GM19438 (cell line): Measurements from ENCODE around the gene VPS13D.
"Not testable (repeated sequence)": the region's sequence is repeated elsewhere in the genome, so short reads cannot be mapped to it uniquely, and the experiment has no call there.

Experiments
- ATAC-seq: cut with Tn5 transposase; IDR thresholded peaks from one replicate; pipeline ENCODE4 v1.9.1; 2021; ENCODE audit warnings: low read depth; ENCODE audit not compliant: unreplicated experiment

VPS13D gene

DNA sequence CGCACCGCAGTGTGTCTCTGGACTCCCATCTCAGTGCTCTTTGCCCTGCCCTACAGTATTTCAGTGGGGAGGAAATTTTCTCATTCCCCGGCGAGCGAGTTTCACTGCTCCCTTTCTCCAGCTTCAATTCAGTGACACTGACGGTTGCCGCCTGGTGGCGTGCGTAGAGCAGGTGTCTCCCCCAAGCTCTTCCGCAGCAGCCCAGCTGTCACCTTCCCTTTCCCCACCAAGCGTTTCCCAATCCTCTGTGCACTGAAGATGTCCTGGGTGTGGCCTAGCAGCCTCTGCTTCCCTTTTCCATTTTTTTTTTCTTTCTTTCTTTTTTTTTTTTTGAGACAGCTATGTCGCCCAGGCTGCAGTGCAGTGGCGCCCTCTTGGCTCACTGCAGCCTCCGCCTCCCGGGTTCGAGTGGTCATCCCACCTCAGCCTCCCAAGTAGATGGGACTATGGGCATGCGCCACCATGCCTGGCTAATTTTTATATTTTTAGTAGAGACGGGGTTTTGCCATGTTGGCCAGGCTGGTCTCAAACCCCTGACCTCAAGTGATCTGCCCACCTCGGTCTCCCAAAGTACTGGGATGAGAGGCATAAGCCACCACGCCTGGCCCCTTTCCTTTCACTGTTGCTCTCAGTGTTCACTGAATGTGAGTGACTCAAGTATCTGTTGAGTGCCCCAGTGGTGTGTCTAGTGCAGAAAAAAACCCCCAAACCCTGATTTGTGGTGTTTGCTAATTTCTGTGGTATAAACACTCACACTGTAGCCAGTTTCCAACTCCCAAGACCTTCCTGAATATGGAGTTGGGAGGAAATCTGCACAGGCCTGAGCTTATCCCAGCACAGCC lies 33.0 kb upstream of the VPS13D start:
- no peak for ATAC-seq

DNA sequence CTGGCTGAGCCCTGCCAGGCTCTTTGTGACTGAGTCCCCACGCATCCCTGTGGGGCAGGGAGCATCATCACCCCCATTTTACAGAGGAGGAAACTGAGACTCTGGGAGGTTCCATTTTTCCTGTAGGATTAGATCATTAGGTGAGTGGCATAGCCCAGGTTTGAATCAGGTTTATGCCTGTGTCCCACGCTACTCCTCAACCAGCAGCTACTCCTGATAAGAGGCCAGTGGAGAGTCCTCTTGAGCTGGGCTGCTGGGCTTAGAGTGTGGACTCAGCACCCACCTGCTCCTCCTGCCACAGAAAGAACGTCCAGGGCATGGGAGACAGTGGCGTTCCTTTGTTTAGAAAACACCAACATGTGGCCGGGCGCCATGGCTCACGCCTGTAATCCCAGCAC lies 32.3 kb upstream of the VPS13D start:
- no peak for ATAC-seq

DNA sequence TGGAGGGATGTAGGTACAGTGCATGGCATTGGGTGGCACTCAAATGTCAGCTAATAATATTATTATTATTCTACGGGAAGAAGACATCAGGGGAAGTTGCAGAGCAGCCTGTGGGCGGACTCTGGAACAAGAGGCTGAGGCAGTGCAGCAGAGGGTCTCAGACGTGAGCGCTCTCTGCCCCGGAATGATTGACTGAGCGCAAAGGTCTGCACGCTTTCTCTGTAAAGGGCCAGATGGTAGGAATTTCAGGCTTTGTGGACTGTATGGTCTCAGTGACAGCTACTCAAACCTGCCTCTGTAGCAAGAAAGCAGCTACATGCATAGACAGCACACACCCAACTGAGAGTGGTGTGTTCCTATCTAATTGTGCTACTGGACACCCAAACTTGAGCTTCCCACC lies 29.6 kb upstream of the VPS13D start:
- no peak for ATAC-seq

DNA sequence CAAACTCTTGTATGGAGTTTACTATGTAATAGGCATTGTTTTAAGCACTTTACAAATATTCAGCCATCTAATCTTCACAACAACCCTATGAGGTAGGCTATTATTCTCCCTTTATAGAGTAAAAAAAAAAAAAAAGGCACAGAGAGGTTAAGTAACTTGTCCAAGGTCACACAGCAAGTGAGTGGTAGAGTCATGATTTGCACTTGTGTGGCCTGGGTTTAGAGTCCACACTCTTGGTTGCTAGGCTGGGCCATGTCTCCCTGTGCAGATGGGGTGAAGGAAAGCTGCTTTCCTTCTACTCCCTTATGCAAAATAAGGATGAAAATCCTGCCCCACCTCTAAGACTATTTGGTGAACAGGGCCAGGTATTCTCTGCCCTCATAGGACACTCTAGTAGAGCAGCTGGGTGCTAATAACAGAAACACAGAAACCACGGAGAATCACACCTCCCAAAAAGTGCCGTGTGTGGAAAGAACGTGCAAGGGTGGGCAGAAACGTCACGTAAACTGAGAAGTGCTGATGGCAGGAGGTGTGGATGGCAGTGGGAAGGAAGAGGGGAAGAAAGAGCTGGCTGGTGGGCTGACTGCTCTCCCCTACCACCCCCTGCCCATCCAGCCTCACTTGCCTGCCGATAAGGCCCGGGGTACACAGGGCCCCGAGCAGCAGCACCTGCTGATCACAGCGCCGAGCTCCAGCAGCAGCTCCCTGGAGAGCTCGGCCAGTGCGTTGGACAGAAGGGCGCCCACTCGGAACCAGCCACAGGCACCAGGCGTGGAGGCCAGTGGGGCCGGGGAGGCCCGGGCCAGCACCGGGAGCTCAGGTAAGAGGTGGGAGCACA lies 28.3 kb upstream of the VPS13D start:
- ATAC-seq = no peak

DNA sequence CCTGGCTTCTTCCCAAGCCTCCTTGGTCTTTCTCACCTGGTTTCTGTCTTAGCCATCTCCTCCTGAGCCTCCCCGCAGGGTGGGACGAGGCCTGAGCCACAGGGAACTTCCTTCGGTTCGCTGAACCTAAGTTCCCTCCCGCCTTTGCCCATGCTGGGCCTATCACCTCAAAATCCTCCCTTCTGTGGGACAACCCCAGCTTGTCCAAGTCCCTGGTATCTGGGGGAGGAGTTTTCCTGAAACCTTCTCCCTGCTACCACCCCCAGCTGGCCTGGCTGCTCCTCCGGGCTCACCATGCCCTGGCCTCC lies 27.7 kb upstream of the VPS13D start:
- ATAC-seq = no peak

DNA sequence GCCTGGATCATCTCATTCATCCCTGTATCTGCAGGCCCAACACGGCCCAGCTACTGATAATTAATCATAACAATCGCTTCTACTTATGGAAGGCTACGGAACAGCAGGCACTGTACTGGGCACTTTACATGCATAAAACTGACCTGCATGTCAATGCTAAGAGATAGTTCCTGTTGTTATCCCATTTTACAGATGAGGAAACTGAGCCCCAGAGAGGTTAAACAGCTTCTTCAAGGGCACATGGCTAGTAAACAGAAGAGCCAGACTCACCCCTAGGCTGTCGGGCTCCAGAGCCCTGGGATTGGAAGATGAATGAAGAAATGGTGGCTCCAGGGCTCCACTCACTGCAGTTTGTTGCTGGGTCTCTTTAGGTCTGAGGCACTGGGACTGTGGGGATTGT lies 27.3 kb upstream of the VPS13D start:
- no peak for ATAC-seq

DNA sequence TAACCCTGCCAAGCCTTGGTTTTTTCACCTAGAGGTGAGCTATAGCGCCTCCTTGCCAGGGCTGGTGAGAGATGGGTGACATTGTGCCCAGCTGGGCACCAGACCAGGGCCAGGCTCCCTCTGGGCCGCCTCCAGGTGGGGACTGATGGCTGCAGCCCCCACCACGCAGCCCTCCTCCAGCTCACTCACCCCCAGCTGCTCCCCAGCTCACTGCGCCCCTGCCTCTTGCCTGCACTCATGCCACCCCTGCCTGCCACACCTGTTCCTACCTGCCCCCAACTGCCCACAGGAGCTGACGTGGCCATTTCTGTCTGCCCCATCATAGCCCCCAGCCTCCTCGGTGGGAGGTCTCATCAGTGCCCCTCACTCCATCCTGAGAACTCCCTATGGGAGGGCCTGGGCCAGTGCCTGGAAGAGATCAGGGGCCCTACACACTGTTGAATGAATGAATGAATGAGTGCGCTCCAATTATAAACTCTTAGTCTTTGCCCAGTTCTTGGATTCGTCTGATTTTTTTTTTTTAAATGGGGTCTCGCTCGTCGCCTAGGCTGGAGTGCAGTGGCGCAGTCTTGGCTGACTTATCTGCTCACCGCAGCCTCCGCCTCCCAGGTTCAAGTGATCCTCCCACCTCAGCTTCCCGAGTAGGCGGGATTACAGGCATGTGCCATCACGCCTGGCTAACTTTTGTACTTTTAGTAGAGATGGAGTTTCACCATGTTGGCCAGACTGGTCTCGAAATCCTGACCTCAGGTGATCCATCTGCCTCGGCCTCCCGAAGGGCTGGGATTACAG lies 26.4 kb upstream of the VPS13D start:
- no peak for ATAC-seq

DNA sequence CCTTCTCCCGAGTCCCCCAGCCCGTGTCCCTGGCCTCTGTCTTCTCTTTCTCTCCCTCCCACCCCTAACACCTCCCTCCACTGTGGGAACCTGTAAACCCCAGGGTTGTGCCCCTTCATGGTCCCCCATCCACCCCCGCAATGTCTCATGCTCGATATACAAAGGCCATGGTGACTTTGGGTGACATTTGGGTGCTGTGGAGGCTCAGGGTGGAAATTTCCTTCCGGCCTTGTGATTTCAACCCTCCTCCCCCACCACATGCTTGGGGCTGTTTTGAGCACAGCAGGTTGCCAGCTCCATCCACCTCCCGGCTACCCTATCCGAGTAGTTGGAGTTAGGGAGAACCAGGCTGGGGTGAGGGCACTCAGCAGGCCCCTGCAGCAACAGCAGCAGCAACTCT lies 25.7 kb upstream of the VPS13D start:
- no peak for ATAC-seq

DNA sequence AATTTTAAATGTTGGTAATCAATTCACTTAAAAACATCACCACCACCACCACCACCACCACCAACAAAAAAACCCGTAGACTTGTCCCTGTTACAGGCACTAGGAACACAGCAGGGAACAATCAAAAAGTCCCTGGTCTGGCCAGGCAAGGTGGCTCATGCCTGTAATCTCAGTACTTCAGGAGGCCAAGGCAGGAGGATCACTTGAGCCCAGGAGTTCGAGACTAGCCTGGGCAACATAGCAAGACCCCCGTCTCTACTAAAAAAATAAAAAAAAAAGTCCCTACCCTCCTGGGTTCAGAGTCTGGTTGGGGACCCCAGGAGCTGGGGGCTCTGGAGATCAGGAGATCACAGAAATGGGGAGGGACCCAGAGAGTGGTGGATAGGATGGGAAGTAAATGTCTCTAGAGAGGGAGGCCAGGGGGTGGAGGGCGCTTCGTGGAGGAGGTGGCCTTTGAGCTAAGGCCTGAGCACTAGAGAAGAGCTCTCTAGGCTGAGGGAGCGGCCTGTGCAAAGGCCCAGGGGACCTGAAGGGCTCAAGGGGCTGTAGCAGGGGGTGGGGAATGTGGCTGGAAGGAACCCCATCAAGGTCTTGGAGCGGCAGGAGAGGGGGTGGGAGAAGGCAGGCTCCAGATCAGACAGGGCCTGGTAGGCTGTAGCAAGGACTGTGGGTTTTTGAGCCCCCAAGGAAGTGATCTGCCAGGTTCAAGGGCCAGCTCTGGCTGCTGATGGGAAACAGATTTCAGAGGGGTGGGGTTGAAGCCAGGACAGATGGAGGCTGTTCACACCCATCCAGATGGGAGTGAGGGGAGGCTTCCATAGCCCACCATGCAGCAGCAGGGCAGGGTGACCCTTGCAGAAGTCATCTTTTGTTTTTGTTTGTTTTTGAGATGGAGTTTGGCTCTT lies 24.8 kb upstream of the VPS13D start:
- ATAC-seq = no peak

DNA sequence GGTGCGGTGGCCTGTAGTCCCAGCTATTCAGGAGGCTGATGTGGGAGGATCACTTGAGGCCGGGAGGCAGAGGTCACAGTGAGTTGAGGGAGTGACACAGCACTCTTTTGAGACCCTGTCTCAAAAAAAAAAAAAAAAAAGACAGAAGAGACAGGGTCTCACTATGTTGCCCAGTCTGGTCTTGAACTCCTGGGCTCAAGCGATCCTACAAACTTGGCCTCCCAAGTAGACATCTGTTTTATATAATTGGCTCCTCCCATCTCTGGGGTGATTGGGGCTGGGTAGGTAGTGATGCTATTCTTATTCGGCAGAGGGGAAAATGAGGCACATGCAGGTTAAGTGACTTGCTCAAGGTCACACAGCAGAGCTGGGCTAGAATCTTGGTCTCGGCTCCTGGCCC lies 23.6 kb upstream of the VPS13D start:
- ATAC-seq = no peak

DNA sequence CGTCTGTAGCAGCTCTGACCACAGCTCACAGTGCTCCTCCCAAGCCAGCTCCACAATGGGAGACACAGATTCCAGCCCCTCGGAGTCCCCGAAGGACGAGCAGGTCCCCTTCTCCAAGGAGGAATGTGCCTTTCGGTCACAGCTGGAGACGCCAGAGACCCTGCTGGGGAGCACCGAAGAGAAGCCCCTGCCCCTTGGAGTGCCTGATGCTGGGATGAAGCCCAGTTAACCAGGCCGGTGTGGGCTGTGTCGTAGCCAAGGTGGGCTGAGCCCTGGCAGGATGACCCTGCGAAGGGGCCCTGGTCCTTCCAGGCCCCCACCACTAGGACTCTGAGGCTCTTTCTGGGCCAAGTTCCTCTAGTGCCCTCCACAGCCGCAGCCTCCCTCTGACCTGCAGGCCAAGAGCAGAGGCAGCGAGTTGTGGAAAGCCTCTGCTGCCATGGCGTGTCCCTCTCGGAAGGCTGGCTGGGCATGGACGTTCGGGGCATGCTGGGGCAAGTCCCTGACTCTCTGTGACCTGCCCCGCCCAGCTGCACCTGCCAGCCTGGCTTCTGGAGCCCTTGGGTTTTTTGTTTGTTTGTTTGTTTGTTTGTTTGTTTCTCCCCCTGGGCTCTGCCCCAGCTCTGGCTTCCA lies 22.9 kb upstream of the VPS13D start:
- no peak for ATAC-seq

DNA sequence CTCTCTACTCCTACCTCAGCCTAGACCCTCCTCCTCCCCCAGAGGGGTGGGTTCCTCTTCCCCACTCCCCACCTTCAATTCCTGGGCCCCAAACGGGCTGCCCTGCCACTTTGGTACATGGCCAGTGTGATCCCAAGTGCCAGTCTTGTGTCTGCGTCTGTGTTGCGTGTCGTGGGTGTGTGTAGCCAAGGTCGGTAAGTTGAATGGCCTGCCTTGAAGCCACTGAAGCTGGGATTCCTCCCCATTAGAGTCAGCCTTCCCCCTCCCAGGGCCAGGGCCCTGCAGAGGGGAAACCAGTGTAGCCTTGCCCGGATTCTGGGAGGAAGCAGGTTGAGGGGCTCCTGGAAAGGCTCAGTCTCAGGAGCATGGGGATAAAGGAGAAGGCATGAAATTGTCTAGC lies 21.6 kb upstream of the VPS13D start:
- ATAC-seq = no peak

DNA sequence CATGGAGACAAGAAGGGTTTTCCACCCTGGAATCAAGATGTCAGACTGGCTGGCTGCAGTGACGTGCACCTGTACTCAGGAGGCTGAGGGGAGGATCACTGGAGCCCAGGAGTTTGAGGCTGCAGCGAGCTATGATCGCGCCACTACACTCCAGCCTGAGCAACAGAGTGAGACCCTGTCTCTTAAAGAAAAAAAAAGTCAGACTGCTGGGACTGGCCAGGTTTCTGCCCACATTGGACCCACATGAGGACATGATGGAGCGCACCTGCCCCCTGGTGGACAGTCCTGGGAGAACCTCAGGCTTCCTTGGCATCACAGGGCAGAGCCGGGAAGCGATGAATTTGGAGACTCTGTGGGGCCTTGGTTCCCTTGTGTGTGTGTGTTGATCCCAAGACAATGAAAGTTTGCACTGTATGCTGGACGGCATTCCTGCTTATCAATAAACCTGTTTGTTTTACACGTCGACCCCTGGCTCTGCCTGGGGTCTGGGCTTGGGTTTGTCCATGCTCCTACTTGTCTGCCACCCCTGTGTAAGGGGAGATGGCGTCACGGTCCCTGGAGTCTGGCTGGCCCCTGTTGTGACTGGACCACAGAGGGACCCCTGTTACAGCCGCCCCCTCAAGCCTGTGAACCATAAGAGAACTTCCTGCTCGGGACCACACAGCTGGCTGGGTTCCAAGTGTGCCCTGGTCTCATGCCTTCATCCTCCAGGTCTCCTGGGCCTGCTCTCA lies 20.9 kb upstream of the VPS13D start:
- ATAC-seq = peak; percentile 63

DNA sequence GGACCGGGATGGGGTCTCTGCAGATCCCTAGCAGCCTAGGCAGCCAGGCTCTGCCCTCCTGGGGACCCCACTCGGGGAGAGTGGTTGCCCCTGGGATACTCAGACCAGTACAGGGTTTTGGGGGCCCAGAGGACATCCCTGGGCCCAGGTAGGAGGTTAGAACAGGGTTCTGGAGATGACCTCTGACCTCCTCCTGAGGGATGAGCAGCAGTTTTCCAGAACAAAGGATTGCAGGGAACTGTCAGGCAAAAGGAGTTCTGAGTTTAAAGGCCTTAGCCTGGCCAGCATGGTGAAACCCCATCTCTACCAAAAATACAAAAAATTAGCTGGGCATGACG lies 20.4 kb upstream of the VPS13D start:
- ATAC-seq = no peak

DNA sequence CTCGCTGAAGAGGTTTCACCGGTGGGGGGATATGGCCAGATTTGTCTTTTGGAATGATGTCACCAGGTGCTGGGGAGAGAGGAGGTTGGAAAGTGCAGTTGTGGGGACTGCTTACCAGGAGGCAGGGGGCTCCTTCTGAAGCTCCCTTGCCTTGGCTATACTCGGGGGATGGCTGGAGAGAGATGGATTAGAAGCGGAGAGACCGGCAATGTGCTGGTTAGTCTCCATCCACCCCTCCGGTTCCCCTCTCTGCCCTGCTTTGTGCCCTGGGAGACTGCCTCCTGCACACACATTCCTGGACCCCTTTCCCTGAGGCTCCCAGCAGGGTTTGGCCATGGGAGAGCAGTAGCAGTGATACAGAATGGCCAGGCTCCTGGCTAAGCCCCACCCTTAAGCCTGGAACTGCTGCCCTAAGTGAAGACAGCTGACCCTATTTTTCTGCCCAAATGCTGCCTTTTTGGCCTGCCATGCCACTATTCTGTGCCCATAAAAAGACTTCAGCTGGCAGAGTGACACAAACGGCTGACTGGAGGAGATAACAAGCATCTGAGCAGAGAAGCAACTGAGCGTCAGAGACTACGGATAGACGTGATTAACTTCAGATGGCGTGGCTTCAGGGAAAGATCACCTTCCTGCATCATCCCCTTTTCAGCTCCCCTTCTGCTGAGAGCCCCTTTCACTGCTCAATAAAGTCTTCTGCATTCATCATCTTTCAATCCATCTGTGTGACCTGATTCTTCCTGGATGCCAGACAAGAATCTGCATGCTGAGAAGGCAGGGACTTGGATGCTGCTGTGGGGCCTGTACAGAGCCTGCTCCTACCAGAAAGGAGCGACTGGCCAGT lies 14.5 kb upstream of the VPS13D start:
- ATAC-seq = no peak

DNA sequence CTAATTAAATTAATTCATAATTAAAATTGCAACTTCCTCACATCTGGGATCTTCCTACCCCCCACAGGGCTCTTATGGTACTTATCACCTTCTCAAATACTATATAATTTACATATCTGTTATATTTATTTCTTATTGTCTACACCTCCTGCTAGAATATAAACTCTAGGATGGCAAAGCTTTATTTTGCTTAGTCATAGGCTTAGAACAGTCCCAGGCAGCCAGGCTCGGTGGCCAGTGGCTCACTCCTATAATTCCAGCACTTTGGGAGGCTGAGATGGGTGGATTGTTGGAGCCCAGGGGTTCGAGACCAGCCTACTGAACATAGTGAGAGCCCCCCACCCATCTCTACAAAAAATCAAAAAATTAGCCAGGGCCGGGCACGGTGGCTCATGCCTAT lies 10.0 kb upstream of the VPS13D start:
- ATAC-seq = no peak

DNA sequence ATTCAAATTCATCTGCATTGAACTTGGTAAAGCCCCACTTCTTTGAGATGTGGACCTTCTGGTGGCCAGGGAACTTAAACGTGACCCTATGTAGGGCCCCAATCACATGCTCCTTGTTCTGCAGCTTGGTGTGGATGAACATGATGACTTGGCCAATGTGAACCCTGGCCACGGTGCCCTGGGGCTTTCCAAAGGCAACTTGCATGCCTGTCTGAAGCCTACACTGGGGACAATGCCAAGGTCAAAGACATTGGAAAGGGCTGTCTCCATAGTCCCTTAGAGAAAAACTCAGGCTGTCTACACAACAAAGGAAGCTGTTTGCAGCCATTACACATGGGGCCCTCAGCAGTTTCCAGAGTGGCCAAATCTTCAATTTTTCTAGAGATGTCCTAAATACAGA lies 8.9 kb upstream of the VPS13D start:
- ATAC-seq = no peak

DNA sequence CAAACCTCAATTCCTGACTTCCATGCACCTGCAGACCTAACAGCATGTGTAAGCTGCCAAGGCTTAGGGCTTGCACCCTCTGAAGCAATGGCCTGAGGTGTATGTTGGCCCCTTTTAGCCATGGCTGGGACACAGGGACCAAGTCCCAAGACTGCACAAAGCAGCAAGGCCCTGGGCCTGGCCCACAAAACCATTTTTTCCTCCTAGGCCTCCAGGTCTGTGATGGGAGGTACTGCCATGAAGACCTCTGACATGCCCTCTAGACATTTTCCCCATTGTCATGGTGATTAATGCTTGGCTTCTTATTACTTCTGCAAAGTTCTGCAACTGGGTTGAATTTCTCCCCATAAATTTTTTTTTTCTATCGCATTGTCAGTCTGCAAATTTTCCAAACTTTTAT lies 7.1 kb upstream of the VPS13D start:
- not testable (repeated sequence) for ATAC-seq
